ENCODE results near the gene FAM117A.

Gene FAM117A

GRCh38 chr17:49707246-49707607 lies 56.7 kb downstream of the FAM117A start:
- DNase-seq: no peak

DNA sequence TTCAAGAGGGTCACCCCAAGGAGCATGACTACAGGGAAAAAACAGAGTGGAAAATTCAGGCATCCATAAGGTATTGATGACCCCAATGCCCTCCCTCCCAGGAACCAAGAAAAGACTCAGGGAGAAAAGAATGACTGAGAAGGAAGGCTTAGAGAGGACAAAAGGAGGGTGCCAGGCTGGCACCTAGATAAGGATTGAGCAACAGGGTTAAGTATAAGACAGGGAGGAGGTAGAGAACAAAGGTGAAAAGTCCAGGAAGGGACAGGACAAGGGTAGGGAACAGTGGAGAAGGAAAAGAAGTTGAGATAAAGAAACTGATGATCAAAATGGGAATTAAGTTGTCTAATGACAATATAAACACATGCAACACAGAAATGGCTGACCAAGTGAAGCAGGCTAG lies 58.7 kb downstream of the FAM117A start:
- DNase-seq: no peak

DNA sequence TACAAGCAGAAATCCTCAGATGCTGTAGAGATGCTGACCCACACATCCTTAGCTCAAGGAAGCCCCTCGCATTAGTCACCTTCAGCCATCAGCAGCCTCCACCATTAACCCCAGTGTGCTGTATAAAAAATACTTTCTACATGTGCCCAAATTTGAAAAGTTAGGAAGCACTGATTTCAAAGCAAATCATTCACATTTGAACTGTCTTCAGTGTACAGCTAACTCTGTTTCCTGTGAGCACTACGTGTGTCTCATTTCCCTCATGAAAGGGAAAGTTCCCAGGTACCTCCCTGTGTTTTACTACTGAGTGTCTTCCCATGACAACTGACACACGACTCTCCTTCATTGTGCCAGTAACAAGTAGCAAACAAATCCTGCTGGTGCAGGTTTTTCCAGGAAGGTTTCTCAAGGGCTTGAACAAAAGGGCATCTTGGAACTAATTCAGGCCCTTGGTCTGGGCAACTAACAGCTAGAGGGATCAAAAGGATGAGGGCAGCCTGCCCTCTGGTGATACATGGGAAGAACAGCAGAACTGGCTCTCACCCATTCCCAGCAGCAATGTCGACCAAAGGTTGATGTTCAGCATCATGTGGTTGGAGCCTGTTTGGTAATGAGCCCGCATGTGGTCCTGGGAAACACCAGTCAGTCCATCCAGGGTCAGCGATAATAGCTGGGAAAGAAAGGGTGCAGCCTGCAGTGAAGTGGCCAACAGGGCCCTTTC lies 60.2 kb downstream of the FAM117A start:
- peak; percentile 22 for DNase-seq

- no peak for DNase-seq
Observed at GRCh38 chr17:49700960-49701359, 63.0 kb downstream of the FAM117A start.

DNA sequence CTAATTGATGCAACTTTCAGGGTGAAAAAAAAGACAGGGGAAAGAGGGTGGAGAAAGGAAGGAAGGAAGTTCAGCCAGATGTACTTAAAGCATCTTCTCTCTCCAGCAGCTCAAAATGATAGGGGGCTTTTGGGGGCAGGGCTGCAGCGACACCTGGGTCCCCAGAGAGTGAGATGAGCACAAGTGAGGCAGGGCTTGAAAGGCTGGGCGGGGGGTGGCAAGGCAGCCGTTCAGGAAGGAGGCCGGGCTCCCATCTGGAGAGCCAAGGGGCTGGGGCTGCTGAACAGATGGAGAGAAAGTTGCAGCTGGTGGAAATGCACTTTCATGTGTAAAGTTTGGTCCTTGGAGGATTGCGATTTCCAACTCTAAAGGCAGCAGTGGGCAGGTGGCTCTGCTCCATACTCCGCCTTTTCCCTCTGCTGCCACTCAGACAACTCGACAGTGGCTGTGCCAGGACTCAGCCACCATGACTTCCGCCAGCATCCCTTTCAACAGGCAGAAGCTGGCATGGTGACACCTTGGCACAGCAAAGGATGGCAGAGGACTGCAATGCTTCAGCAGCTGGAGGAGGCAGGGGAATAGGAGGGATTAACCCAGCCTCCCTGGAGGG lies 63.9 kb downstream of the FAM117A start:
- DNase-seq: no peak

GRCh38 chr17:49698005-49698404 lies 65.9 kb downstream of the FAM117A start:
- DNase-seq: no peak

- no peak for DNase-seq
Observed at GRCh38 chr17:49696233-49696761, 67.6 kb downstream of the FAM117A start.

GRCh38 chr17:49695698-49696232 lies 68.2 kb downstream of the FAM117A start:
- DNase-seq: no peak

DNA sequence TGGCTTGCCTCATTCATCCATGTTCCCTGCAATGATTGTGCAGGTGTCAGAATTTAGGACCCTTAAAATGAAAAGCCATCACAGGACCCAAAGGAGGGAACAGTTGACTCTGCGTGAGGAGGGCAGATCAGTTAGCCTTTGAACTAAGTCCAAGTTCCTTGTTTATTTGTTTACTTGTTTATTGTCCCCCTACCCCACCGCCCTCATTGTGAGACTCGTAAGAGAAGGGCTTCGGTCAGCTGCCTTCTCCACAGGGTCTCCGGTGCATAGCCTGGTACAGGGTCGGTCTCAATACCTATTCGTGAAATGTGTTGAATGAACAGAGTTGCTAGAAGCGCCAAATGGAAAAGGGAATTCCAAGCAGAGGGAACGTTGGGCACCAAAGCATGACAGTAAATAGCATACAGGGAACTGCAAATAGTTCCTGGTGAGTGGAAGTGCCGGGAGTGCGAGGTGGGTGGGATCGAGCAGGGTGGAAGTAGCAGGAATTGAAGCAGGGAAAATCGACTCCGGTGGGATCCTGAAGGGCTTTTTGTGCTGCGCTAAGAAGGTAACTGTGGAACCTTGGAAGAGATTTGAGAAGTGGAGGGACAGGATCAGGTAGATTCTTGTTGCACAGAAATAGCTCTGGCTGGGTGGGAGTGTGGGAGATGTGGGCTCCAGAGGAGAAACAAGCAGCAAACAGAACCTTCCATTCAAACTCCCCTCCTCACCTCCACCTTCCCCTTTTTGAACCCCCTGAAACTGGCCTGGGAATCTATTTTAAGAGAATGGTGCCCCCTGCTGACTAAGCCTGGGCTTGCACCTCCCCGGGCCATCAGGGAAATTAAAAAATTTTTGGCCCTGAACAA lies 68.9 kb downstream of the FAM117A start:
- DNase-seq: peak; percentile 8

DNA sequence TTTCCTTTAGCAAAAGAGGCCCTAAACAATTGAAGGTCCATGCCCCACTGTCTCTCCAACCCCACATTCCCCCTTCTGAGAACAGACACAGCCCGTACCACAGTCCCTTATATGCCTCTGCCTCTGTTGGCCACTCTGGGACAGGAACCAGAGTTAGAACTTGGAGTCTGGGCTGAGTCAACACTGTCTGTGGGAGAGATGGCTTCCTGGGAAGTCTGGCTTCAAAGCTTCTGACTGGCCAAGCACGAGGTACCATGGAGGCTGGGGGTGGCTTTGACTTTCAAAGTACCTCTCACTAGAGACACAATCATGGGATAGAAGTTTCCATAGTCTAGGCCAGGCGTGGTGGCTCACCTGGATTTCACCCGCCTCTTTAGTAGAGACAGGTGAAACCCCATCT lies 71.2 kb downstream of the FAM117A start:
- no peak for DNase-seq

DNA sequence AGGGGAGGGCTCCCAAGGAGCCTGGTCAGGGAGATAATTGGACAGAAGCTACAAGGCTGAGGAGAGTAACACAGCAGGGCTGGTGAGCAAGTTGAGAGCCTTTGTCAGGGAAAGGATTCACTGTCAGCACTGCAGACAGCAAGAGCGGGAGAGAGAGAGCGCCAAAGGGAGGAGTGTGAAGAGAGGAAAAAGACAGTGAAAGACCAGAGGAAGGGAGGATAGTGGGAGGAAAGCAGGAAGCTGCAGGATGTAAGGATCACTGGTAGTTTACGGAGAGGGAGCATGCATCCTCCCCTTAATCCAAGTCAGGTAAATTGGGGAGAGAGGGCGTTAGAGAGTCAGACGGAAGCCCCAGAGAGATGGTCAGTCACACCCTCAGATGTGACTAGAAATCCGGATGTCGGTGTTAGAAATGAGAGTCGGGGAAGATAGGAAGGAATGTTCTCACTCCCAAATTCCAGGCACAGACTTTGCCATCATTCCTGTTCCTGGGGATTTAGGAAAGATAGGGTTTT lies 72.2 kb downstream of the FAM117A start:
- DNase-seq: no peak

DNA sequence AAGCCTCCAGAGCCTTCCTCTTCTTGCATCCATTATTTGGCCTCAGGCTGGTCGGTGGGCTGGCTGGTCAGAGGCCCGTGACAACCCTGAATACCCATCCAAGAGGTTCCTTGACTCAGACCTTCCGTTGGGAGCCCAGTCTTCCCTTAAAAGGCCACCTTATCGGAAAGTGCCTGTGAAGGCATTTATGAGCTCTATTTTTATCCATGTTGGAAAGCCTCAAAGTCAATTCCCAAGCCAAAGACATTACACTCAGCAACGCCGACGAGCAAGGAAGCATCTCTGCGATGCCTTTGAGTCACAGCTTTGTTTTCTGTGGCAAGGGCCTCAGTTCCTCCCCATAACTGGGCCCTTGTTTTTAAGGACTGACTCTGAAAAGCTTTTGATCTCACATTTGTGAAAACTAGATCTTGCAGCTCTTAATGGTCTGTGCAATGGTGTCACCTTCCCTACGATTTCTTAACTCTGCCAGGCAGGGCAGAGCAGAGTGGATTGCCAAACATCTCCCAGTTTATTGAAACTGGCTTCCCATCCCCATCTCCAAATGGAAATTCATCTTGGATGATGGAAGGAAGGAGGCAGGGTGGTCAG lies 72.8 kb downstream of the FAM117A start:
- DNase-seq: peak; percentile 29

- DNase-seq: no peak
Observed at GRCh38 chr17:49690256-49690655, 73.7 kb downstream of the FAM117A start.

DNA sequence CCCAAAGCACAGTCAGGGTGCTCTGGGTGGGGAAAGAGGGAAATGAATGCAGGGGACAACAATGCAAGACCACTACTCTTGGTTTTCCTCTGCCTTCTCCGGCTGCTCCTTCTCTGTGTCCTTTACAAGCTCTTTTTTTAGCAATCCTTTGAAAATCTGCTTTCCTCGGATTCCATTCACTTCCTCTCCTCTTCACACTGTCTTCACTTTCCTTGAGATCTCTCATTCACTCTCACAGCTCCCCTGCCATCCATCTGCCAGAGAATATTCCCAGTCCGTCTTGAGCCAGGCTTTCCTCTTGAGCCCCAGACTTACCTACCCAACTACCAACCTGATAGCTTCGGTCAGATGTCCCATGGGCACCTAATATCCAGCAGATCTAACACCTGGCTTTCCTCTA lies 75.1 kb downstream of the FAM117A start:
- no peak for DNase-seq

- DNase-seq: peak; percentile 40
Observed at GRCh38 chr17:49687878-49688491, 75.9 kb downstream of the FAM117A start.

GRCh38 chr17:49681106-49681979 lies 82.6 kb downstream of the FAM117A start:
- DNase-seq: no peak

DNA sequence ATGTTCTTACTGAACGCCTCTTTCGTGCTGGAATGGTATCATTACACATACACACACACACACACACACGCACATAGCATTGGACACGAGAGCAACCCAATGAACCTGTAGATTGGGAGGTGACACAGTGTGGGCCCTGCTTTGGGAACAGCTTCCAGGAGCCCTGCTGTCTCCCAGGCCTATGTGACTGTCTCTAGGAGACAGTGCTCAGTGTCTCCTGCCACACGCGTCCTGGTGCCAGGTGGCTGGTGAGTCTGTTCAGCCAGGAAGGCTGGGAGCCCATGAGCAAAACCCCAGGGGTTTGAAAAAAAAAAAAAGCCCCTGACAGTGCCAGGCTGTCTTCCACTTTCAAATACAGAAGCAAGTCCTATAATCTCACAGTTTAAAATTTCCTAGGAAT lies 83.6 kb downstream of the FAM117A start:
- DNase-seq: no peak

GRCh38 chr17:49677933-49678847 lies 85.7 kb downstream of the FAM117A start, which contains the start of gene SPOP:
SPOP (minus strand) TSS chr17:49678097; CDS start chr17:49622810, 55,287 bp downstream.
- DNase-seq: peak; percentile 100

DNA sequence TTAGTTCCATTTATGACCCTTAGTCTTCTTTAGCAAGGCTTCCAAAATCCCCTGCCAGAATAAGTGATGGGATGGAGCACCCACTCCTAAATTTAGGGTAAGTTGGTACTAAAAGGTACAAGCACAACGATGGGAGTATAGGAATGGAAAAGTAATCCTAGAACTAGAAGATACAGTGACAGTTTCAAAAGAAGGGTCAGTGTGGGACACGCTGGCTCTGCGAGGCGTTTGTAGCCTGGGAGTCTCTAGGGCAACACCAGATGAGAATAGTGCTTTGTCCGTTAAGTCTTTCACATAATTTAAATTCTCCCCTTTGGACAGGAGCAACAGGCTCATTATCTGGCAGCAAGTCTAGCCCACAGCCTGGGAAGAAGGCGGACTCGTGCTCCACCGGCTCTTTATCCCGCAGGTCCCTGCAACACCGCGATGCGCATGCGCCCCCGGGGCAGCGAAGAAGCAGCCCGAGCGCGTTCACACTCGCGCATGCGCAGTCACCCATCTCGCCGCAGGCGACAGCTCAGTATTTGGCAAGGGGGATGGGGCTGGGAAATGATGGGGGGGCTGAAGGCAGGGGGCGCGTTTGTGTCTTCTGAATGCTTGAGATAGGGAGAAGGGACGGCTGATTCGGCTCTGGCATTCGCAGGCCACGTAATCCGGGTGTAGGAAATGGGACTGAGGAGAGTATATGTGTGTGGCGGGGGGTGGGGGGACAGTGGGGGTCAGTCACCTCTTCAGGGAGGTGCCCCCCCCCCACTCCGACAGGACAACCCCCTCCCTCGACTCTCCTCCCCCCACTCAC lies 86.6 kb downstream of the FAM117A start:
- peak; percentile 94 for DNase-seq

All from fibroblast of upper back skin (primary cell).